ENCODE results near the gene RSF1. TPM values are rescaled to one million over a fixed set of nuclear protein-coding genes. Genes with fewer than 3 reads are reported as not detected.

RSF1 gene
- total RNA-seq, 1 donor from 2014 or later: 74.2 TPM

DNA sequence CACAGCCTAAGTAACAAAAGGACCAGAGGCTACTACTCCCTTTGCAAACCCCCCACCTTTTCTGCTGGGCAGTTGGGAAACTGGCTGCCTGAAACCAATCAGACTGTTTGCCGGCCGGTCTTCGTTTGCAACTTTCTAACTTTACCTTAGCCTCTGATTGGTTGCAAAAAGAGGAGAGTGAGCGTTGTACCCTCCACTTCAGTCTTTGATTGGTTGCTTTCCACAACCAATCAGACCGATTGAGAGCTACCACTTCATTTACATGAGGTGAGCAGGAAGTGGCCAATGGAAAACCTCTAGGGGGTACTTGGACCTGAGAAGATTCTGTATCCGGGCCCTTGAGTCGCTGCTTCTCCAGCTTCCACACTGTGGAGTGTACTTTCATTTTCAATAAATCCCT lies 164.2 kb downstream of the RSF1 start:
- Mint-ChIP-seq H3K4me3 (ENCODE audit: unreplicated experiment) (no peak overlapping the region), H3K9me3 (ENCODE audit: unreplicated experiment) (no peaks in the 10 kb centered on the region), H3K36me3 (ENCODE audit: unreplicated experiment) (no peaks in the 10 kb centered on the region), H3K27me3 (ENCODE audit: unreplicated experiment) (no peaks in the 10 kb centered on the region), H3K27ac (ENCODE audit: unreplicated experiment) (no peak overlapping the region), H3K4me1 (ENCODE audit: unreplicated experiment) (peaks cover 19% of the 10 kb centered on the region)
- TF ChIP-seq, protein P1, sequence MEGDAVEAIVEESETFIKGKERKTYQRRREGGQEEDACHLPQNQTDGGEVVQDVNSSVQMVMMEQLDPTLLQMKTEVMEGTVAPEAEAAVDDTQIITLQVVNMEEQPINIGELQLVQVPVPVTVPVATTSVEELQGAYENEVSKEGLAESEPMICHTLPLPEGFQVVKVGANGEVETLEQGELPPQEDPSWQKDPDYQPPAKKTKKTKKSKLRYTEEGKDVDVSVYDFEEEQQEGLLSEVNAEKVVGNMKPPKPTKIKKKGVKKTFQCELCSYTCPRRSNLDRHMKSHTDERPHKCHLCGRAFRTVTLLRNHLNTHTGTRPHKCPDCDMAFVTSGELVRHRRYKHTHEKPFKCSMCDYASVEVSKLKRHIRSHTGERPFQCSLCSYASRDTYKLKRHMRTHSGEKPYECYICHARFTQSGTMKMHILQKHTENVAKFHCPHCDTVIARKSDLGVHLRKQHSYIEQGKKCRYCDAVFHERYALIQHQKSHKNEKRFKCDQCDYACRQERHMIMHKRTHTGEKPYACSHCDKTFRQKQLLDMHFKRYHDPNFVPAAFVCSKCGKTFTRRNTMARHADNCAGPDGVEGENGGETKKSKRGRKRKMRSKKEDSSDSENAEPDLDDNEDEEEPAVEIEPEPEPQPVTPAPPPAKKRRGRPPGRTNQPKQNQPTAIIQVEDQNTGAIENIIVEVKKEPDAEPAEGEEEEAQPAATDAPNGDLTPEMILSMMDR (IDR thresholded peaks at IDR 0.05): no peak
- DNase-seq (ENCODE audit: extremely low spot score, unreplicated experiment): no peak

DNA sequence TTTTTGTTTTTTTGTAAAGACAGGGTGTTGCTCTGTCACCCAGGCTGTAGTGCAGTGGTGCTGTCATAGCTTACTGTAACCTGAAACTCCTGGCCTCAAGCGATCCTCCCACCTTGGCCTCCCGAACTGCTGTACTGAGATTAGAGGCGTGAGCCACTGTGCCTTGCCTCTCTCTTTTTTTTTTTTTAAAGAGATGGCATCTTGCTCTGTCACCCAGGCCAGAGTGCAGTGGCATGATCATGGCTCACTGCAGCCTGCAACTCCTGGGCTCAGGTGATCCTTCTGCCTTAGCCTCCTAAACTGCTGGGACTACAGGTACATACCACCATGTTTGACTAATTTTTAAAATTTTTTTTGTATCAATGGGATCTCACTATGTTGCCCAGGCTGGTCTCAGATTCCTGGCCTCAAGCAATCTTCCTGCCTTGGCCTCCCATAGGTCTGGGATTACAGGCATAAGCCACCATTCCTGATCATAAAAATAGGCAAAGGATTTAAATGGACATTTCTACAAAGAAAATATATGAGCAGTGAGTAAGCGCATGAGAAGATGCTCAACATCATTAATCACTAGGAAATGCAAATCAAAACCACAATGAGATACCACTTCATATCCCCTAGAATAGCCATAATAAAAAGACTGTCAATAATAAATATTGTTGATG lies 165.6 kb downstream of the RSF1 start:
- H3K27me3 Mint-ChIP-seq (ENCODE audit: unreplicated experiment): no peaks in the 10 kb centered on the region
- DNase-seq (ENCODE audit: extremely low spot score, unreplicated experiment): no peak

DNA sequence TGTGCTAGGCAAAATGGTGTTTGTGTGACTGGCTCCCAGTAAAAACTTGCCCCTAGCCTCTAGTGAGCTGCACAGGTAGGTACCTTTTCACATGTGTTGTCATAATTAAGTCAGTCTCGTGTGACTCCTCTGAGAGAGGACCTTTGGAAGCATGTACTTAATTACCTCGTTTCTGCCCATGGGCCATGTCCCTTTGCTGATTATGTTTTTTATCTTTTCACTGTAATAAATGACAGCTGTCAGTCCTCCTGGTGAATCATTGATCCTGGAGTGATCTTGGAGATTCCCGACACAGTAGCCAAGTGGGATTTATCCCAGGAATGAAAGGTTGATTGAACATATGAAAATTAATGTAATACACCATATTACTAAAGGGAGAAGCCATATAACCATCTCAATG lies 170.4 kb downstream of the RSF1 start:
- Mint-ChIP-seq H3K4me1 (ENCODE audit: unreplicated experiment) (no peaks in the 10 kb centered on the region), H3K4me3 (ENCODE audit: unreplicated experiment) (no peak overlapping the region), H3K27me3 (ENCODE audit: unreplicated experiment) (no peaks in the 10 kb centered on the region), H3K36me3 (ENCODE audit: unreplicated experiment) (no peaks in the 10 kb centered on the region), H3K9me3 (ENCODE audit: unreplicated experiment) (no peaks in the 10 kb centered on the region), H3K27ac (ENCODE audit: unreplicated experiment) (no peak overlapping the region)
- no peak for DNase-seq (ENCODE audit: extremely low spot score, unreplicated experiment)
- TF ChIP-seq, protein P1 (IDR thresholded peaks at IDR 0.05): no peak

More for the DNA sequence above, 165.6 kb downstream of the RSF1 start:
- no peak overlapping the region for H3K4me3 Mint-ChIP-seq (ENCODE audit: unreplicated experiment)
- peaks cover 19% of the 10 kb centered on the region for H3K4me1 Mint-ChIP-seq (ENCODE audit: unreplicated experiment)
- H3K36me3 Mint-ChIP-seq (ENCODE audit: unreplicated experiment): no peaks in the 10 kb centered on the region
- no peak overlapping the region for H3K27ac Mint-ChIP-seq (ENCODE audit: unreplicated experiment)
- no peaks in the 10 kb centered on the region for H3K9me3 Mint-ChIP-seq (ENCODE audit: unreplicated experiment)
- TF ChIP-seq, protein P1 (IDR thresholded peaks at IDR 0.05): no peak

DNA sequence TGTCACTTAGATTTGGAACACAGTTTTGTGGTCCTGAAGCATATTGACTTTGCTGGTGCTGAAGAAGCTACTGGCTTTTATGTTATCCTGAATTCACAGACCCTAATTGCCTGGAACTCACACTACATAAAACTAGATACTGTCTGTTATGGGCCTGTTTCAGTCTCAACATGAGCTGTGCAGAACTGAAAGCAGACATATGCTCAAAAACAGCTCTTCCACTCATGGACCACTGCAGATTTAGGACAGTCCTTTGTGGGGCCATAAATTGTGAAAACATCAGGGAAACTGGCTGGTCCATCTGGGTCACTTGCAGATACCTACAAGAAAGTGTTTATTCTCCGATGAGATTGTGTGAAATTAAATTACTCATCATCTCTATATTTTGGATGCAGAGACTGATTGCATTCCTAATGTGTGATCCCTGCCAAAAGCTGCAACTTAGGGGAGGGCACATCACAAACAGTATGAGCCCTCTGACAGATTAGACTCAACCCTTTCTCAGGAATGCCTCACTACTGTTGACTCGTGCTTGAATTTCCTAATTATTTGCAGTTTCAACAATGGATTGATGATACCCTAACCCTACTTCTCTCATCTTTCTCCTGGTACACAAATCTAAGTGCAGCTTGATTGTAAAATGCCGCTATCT lies 172.7 kb downstream of the RSF1 start:
- Mint-ChIP-seq H3K27me3 (ENCODE audit: unreplicated experiment) (no peaks in the 10 kb centered on the region), H3K4me3 (ENCODE audit: unreplicated experiment) (no peak overlapping the region), H3K4me1 (ENCODE audit: unreplicated experiment) (peaks cover 3% of the 10 kb centered on the region), H3K36me3 (ENCODE audit: unreplicated experiment) (no peaks in the 10 kb centered on the region), H3K9me3 (ENCODE audit: unreplicated experiment) (no peaks in the 10 kb centered on the region), H3K27ac (ENCODE audit: unreplicated experiment) (no peak overlapping the region)
- TF ChIP-seq, protein P1 (IDR thresholded peaks at IDR 0.05): no peak
- DNase-seq (ENCODE audit: extremely low spot score, unreplicated experiment): no peak

DNA sequence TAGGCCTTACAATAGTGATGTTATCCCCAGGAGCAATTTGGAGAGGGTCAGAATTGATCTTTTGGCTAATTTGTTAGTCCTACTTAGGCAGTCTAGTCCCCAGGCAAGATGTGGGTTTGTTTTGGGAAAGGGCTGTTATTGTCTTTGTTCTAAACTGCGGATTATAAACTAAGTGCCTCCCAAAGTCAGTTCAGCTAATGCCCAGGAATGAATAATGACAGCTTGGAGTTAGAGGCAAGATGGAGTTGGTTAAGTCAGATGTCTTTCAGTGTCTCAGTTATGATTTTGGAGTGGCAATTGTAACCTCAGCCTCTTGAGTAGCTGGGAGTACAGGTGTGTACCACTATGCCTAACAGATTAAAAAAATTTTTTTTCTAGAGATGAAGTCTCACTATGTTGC lies 175.6 kb downstream of the RSF1 start:
- Mint-ChIP-seq H3K9me3 (ENCODE audit: unreplicated experiment) (no peaks in the 10 kb centered on the region), H3K4me3 (ENCODE audit: unreplicated experiment) (no peak overlapping the region), H3K27me3 (ENCODE audit: unreplicated experiment) (no peaks in the 10 kb centered on the region), H3K27ac (ENCODE audit: unreplicated experiment) (no peak overlapping the region), H3K36me3 (ENCODE audit: unreplicated experiment) (no peaks in the 10 kb centered on the region), H3K4me1 (ENCODE audit: unreplicated experiment) (peaks cover 3% of the 10 kb centered on the region)
- DNase-seq (ENCODE audit: extremely low spot score, unreplicated experiment): no peak
- TF ChIP-seq, protein P1 (IDR thresholded peaks at IDR 0.05): no peak
